ENCODE measurements around the gene PARL.
"Not testable (repeated sequence)": the region's sequence is repeated elsewhere in the genome, so short reads cannot be mapped to it uniquely, and the experiment has no call there.

PARL gene

GRCh38 chr3:183816681-183817510 is 67.8 kb downstream of the PARL start:
- DNase-seq, result no peak

GRCh38 chr3:183815951-183816475 is 68.7 kb downstream of the PARL start:
- no peak for DNase-seq

- DNase-seq, result no peak
Observed at GRCh38 chr3:183815563-183815940, 69.1 kb downstream of the PARL start.

- no peak for DNase-seq
Observed at GRCh38 chr3:183814240-183814639, 70.4 kb downstream of the PARL start.

- no peak for DNase-seq
Observed at GRCh38 chr3:183812761-183813445, 71.8 kb downstream of the PARL start.

- no peak for DNase-seq
Observed at GRCh38 chr3:183811638-183812037, 73.0 kb downstream of the PARL start.

GRCh38 chr3:183810643-183811594 is 73.8 kb downstream of the PARL start:
- no peak for DNase-seq

GRCh38 chr3:183809270-183809669 is 75.4 kb downstream of the PARL start:
- no peak for DNase-seq

GRCh38 chr3:183808355-183808754 is 76.3 kb downstream of the PARL start:
- DNase-seq, result no peak

GRCh38 chr3:183807881-183808280 is 76.8 kb downstream of the PARL start:
- no peak for DNase-seq

GRCh38 chr3:183807209-183807728 is 77.4 kb downstream of the PARL start:
- DNase-seq, result no peak

GRCh38 chr3:183802989-183803388 is 81.7 kb downstream of the PARL start:
- DNase-seq, result no peak

GRCh38 chr3:183801601-183802000 is 83.1 kb downstream of the PARL start:
- no peak for DNase-seq

GRCh38 chr3:183800243-183800863 is 84.3 kb downstream of the PARL start:
- no peak for DNase-seq

GRCh38 chr3:183799461-183799860 is 85.2 kb downstream of the PARL start:
- no peak for DNase-seq

- no peak for DNase-seq
Observed at GRCh38 chr3:183797996-183798395, 86.7 kb downstream of the PARL start.

GRCh38 chr3:183796372-183796771 is 88.3 kb downstream of the PARL start:
- DNase-seq, result no peak

- no peak for DNase-seq
Observed at GRCh38 chr3:183794452-183794851, 90.2 kb downstream of the PARL start.

- DNase-seq, result no peak
Observed at GRCh38 chr3:183792976-183793375, 91.7 kb downstream of the PARL start.

- DNase-seq, result no peak
Observed at GRCh38 chr3:183790700-183791099, 94.0 kb downstream of the PARL start.

GRCh38 chr3:183789826-183790225 is 94.9 kb downstream of the PARL start:
- no peak for DNase-seq

GRCh38 chr3:183784503-183784902 is 100.2 kb downstream of the PARL start:
- DNase-seq, result not testable (repeated sequence)
